Inflammatory macrophage treated with lipopolysaccharide for 4 hours (primary cell): ENCODE results near the gene NPC1L1.

Experiments used
- DNase-seq: peaks from one replicate; pipeline ENCODE4 v3.0.0-alpha.2; 2020

The NPC1L1 gene

DNA sequence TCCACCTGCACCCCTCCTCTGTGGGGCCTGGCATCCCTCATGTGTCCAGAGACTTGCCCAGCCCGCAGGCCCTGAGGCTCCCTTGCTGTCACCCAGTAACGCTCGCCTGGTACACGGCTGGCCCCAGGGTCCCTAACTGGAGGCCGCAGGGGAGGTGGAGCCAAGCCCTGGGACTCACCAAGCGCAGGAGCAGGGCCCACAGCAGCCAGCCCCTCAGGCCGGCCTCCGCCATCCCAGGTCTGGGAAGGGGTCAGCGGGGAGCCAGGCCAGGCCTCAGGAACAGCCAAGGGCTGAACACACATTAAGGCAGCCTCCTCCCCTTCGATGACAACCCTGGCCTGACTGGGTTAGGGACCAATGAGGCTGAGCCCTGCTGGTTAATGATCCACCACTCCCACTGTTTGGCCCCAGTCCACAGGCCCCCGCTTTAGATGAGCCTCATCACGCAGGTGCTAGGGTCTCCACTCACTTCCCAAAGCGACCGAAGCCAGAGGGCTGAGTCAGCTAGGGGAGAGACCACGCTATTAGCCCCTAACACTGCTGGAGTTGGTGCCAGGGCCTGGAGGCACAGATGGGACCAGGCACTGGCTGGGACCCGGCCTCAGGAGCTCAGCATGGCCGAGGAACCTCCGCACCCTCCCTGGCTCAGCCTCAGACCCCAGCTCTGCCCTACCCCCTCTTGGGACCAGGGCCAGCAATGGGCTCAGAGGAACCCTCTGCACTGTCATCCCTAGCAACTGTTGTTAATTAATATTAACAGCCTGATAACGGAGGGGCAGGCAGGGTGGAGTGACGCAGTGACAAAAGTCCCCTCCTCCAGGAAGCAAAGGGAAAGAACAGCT lies at the start of gene NPC1L1:
NPC1L1 (minus strand) TSS at position 303 of the 842 bp plus-strand sequence; CDS start at position 232, 71 bp downstream.
- DNase-seq = no peak

DNA sequence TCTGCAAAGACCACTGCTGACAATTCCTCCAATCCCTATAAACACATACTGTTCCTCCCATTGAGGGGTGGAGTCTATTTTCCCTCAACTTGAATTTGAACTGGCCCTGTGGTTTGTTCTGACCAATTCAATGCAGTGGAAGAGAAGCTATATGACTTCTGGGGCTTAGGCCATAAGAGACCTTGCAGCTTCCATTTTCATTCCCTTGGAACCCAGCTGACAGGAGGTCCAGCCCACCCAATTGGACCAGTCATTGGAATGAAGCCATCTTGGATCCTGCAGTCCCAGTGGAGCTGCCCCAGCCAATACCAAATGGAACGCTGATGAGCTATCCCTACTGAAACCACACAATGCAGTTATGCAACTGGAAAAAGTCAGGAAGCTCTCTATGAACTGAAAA lies 49.8 kb upstream of the NPC1L1 start:
- no peak for DNase-seq

DNA sequence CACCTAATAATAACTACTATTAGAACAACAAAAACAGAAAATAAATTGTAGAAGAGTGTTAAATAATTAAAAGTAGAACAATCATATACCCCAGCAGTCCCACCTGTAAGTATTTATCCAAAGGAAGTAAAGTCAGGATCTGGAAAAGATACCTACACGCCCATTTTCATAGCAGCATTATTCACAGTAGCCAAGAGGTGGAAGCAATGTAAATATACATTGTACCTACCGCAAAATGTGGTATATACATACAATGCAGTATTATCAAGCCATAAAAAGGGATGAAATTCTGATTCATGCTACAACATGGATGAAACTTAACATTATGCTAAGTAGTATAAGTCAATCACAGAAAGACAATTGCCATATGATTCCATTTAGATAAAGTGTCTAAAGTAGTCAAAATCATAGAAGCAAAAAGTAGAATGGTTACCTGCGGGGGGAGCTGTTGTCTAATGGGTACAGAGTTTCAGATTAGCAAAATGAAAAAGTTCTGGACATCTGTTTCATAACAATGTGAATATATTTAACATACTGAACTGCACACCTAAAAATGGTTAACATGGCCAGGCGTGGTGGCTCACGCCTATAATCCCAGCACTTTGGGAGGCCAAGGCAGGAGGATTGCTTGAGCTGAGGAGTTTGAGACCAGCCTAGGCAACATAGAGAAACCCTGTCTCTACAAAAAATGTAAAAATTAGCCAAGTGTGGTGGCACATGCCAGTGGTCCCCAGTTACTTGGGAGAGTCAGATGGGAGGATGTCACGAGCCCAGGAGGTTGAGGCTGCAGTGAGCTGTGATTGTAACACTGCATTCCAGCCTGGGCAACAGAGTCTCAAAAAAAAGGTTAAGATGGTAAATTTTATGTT lies 46.9 kb upstream of the NPC1L1 start:
- DNase-seq = peak; percentile 67

GRCh38 chr7:44583146-44583865 lies 42.2 kb upstream of the NPC1L1 start:
- DNase-seq = no peak

- peak; percentile 98 for DNase-seq
Observed at GRCh38 chr7:44581879-44582603, 40.9 kb upstream of the NPC1L1 start, which contains the start of gene TMED4. Gene TMED4, minus strand, starts transcription at chr7:44582231. Its CDS starts 25 bp downstream, at chr7:44582206.

DNA sequence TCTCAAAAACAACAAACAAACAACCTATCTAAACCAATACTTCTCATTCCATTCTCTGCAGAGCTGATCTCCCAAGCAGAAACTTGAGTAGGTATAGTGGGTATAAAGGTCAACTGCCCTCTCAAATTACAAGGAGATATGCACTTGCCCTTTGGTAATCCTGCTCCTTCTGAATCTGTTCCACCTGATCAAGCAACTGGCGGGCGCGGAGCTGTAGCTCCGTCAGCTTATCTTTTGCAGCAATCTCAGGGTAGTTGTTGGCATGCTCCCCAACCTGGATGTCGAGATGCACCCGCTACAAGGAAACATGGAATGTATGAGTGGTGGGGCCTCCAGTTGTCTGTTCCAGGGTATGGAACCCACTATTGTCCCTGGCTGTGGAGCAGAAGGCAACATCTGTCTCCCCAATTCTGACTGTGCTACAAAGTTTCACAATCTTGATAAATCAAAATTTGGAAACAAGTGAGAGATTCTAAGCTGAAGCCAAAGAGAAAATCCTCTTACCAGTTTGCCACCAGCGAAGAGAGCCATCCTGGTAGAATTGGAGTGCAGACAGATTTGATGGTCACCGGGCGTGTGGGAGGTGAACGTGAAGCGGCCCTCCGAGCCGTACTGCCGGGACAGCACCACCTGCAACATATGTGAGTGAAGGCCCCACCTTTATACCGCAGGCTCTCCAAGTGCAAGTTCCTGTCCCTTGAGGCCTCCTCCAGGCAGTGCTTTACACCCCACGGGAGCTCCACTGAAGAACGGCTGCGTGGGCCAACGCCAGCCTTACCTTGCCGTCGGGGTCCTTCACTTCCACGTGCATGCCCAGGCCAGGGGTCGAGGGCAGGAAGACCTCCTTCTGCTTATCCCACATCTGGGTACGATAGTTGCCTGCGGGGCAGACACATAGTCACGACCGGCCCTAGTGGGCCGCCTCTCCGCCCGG lies 40.1 kb upstream of the NPC1L1 start:
- DNase-seq = no peak

GRCh38 chr7:44576228-44576627 lies 35.1 kb upstream of the NPC1L1 start:
- no peak for DNase-seq

DNA sequence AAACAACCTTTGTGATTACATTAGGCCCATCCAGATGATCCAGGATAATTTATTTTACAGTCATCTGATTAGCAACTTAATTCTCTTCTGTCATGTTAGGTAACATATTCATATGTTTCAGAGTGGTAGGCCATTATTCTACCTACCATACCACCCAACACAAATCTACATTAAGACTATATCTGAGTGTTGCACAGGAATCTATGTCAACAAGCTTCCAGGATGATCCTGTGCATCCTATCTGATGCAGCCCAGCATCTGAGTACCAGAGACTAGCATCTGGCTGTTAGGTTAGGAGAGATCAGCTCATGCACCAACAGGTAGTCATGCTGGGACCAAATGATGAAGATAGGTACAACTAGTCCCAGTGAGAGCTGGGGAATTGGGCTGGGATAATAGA lies 33.9 kb upstream of the NPC1L1 start:
- DNase-seq = no peak

DNA sequence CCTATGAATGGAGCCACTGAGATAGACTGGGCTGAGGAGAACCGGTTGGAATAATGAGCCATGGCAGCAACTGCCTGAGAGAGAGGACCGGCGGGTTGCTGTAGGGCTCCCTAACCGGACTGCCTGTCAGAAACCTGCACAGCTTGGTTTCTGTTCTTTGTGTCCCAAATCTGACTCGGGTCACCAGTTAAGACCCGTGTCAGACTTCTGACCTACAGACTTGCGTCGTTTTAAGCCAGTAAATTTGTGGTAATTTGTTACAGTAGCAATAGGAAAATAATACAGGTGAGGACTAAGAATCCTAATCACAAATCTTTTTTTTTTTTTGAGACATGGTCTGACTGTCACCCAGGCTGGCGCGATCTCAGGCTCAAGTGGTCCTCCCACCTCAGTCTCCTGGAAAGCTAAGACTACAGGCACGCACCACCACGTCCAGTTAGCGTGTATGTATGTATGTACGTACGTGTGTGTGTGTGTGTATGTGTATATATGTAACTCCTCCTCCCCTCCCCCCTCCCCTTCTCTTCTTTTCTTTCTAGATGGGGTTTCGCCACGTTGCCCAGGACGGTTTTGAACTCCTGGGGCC lies 33.2 kb upstream of the NPC1L1 start:
- peak; percentile 22 for DNase-seq

GRCh38 chr7:44573464-44574286 lies 32.5 kb upstream of the NPC1L1 start, which contains the start of gene DDX56:
Gene DDX56, minus strand, starts transcription at chr7:44573908. Its CDS starts 13 bp downstream, at chr7:44573895.
- DNase-seq = peak; percentile 98

GRCh38 chr7:44572771-44573170 lies 31.6 kb upstream of the NPC1L1 start:
- DNase-seq = no peak

GRCh38 chr7:44569959-44570358 lies 28.8 kb upstream of the NPC1L1 start:
- no peak for DNase-seq

DNA sequence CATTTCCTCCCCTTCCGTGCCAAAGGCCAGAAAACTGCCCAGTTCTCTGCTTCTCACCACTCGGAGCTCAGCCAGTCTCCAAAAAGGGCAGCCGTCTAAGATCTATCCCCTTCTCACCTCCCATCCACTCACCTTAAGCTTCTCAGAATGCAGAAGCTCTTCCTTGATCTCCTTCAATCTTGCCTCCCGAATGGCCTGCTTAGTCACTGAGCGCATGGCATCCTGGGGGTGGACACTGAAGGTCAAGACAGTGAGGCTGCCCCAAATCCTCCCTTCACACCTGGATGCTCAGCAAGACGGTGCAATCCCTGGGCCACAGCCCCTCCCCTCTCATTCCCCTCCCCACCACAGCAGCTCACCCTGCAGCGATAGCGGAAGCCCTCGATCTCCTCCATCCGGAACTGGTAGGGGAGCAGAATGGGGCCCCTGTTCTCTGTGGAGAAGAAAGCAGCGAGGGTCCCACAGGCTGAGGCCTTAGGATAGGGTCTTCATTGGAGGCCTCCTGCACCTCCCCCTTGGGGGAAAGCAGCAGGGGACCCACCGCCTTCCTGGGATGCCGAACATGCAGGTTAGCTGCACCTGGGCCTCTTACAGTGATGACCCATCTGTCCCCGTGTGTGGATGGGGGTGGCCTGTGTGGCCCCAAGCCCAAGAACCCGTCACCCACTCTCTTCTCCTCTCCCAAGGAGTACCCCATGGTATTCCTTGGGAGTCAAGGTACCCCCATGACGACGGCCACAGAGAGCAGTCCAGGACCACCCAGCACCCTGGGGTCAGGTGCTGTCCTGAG lies 27.8 kb upstream of the NPC1L1 start:
- DNase-seq = no peak

DNA sequence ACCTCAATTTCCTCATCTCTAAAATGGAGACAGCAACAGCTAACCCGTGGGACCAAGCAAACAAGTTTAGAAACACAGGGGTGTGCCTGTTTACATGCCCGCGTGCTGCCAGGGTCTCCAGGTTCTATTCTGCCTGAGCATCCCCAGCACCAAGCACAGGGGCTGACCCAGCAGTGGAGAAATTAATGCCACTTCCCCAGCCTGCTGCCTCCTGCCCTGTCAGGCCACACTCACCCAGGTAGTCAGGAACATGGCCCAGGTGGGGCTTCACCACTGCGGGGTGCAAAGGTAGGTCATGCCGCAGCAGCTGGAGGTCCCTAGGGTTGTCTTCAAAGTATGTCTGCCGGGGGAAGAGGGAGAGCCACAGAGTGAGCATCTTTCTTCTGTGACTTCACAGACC lies 26.8 kb upstream of the NPC1L1 start:
- no peak for DNase-seq

- no peak for DNase-seq
Observed at GRCh38 chr7:44566680-44567079, 25.6 kb upstream of the NPC1L1 start.

GRCh38 chr7:44565795-44566559 lies 24.8 kb upstream of the NPC1L1 start:
- DNase-seq = no peak

DNA sequence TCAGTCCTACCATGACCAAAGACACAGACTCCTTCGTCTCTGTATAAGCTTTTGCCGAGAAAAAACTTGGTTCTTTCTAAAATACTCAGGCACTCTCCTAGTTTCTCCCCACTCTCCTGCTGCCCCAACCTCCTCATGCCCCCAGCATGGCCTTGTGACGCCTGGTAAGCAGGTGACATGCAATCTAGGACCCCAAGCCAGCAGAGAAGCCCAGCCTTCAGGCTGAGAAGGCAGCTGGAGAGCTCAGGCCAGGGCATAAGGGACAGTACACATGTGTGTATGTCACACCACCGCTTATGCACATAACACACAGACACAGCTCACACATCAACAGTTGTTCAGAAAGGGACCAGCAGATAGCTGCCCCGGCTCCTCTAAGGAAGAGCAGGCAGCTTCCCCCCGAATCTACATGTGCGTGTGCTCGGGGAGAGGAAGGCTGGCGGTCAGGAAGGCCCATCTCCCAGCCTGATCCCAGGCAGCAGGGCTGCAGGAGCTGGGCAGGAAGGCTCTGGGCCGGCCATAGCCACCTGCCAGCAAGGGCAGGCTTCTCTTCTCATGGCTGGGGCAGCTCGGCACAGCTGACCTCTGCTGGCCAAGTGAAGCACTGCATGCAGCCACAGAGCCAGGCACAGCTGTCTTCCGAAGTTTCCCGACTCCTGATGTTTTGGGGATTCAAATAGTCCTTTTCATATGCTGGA lies 24.1 kb upstream of the NPC1L1 start:
- DNase-seq = peak; percentile 49
